ENCODE results near the gene FANCB.

The FANCB gene

GRCh38 chrX:14916017-14916674, 43.3 kb upstream of the FANCB start:
- Histone ChIP-seq H3K9ac (no peak overlapping the region), H2AFZ (ENCODE audit: low read depth) (no peak overlapping the region), H3K4me2 (no peak overlapping the region), H3K4me1 (ENCODE audit: low read depth, poor library complexity, severe bottlenecking) (no peaks in the 10 kb centered on the region), H3K4me3 (IDR thresholded peaks at IDR 0.05; ENCODE audit: insufficient read depth, low read depth, low read length) (no peak overlapping the region), H3K79me2 (ENCODE audit: insufficient read depth, low read depth) (no peaks in the 10 kb centered on the region), H3K27me3 (ENCODE audit: insufficient read depth, low read depth) (no peaks in the 10 kb centered on the region), H3K36me3 (ENCODE audit: insufficient read depth) (no peaks in the 10 kb centered on the region), H4K20me1 (ENCODE audit: insufficient read depth) (no peaks in the 10 kb centered on the region), H3K27ac (no peak overlapping the region)
- TF ChIP-seq CTCF (conservative IDR thresholded peaks at IDR 0.05; ENCODE audit: low read depth, low read length) = no peak

DNA sequence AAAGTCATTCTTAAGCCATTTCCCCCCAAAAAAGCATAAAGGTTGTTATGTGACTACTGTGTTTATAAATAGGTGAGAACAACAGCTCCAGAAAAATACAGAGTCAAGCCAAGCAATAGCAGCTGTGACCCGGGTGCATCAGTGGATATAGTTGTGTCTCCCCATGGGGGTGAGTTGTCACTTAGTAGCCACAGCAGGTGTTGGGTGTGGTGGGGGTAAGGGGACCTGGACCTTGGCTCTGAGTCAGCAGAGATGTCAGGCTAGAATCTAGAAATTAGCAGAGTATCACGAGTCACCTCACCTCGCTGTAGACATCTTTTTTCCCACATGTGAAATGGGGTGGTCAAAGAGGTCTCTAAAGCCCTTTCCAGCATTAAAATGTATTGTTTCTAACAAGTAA, 42.7 kb upstream of the FANCB start:
- H3K4me3 ChIP-seq (IDR thresholded peaks at IDR 0.05; ENCODE audit: insufficient read depth, low read depth, low read length) = no peak overlapping the region
- H4K20me1 ChIP-seq (ENCODE audit: insufficient read depth) = no peaks in the 10 kb centered on the region
- H3K4me2 ChIP-seq = no peak overlapping the region
- H3K79me2 ChIP-seq (ENCODE audit: insufficient read depth, low read depth) = no peaks in the 10 kb centered on the region
- H3K9ac ChIP-seq = no peak overlapping the region
- H3K27me3 ChIP-seq (ENCODE audit: insufficient read depth, low read depth) = no peaks in the 10 kb centered on the region
- H3K4me1 ChIP-seq (ENCODE audit: low read depth, poor library complexity, severe bottlenecking) = no peaks in the 10 kb centered on the region
- H3K36me3 ChIP-seq (ENCODE audit: insufficient read depth) = no peaks in the 10 kb centered on the region
- no peak overlapping the region for H2AFZ ChIP-seq (ENCODE audit: low read depth)
- no peak overlapping the region for H3K27ac ChIP-seq
- no peak for TF ChIP-seq CTCF (conservative IDR thresholded peaks at IDR 0.05; ENCODE audit: low read depth, low read length)

DNA sequence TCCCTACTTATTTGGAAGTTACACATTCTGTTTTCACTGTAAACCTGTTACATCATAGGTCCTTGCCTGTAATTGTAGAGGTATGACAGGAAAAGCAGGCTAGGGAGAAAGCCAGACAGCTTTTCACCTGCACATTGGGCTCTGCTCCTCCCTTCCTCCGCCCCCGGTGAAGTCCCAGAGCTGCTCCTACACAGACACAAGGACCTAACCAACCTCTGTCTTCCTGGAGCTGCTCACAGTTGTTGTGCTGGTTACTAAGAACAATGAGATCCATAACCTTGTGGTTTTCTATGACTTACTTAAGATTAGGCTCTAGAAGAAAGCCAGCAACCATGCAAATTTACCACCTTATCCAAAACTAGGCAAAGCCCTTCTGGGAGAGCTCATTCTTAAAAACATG, 40.4 kb upstream of the FANCB start:
- H3K27me3 ChIP-seq (ENCODE audit: insufficient read depth, low read depth) = no peaks in the 10 kb centered on the region

GRCh38 chrX:14903891-14904290, 31.0 kb upstream of the FANCB start:
- no peaks in the 10 kb centered on the region for H4K20me1 ChIP-seq (ENCODE audit: insufficient read depth)
- peaks cover 6% of the 10 kb centered on the region for H3K4me1 ChIP-seq (ENCODE audit: low read depth, poor library complexity, severe bottlenecking)
- H3K4me2 ChIP-seq = no peak overlapping the region
- H3K27ac ChIP-seq = no peak overlapping the region
- no peak overlapping the region for H3K4me3 ChIP-seq (IDR thresholded peaks at IDR 0.05; ENCODE audit: insufficient read depth, low read depth, low read length)
- H3K79me2 ChIP-seq (ENCODE audit: insufficient read depth, low read depth) = no peaks in the 10 kb centered on the region
- no peak for TF ChIP-seq CTCF (conservative IDR thresholded peaks at IDR 0.05; ENCODE audit: low read depth, low read length)
- H2AFZ ChIP-seq (ENCODE audit: low read depth) = no peak overlapping the region
- H3K27me3 ChIP-seq (ENCODE audit: insufficient read depth, low read depth) = no peaks in the 10 kb centered on the region
- H3K9ac ChIP-seq = no peak overlapping the region
- no peaks in the 10 kb centered on the region for H3K36me3 ChIP-seq (ENCODE audit: insufficient read depth)

More for the DNA sequence above, 40.4 kb upstream of the FANCB start:
- H3K27ac ChIP-seq = no peak overlapping the region
- no peaks in the 10 kb centered on the region for H3K79me2 ChIP-seq (ENCODE audit: insufficient read depth, low read depth)
- H3K4me3 ChIP-seq (IDR thresholded peaks at IDR 0.05; ENCODE audit: insufficient read depth, low read depth, low read length) = no peak overlapping the region
- H2AFZ ChIP-seq (ENCODE audit: low read depth) = no peak overlapping the region
- no peak overlapping the region for H3K9ac ChIP-seq
- H4K20me1 ChIP-seq (ENCODE audit: insufficient read depth) = no peaks in the 10 kb centered on the region
- no peaks in the 10 kb centered on the region for H3K36me3 ChIP-seq (ENCODE audit: insufficient read depth)
- H3K4me1 ChIP-seq (ENCODE audit: low read depth, poor library complexity, severe bottlenecking) = no peaks in the 10 kb centered on the region
- no peak for TF ChIP-seq CTCF (conservative IDR thresholded peaks at IDR 0.05; ENCODE audit: low read depth, low read length)
- H3K4me2 ChIP-seq = no peak overlapping the region
